Endothelial cell of umbilical vein (primary cell): ENCODE measurements around the gene KCNJ12. TPM values are rescaled to one million over a fixed set of nuclear protein-coding genes. Genes with fewer than 3 reads are reported as not detected.

Source experiments
- BruUV-seq: library from RNA; stranded (reverse); fragments of 400-500 nt; replicated peaks from 2 replicates; lab custom pipeline; 2021; lab: Mats Ljungman, UMichigan
- CTCF ChIA-PET: fragments of 300-600, 350-600 bp; sonication (Branson Sonifier 250); formaldehyde crosslinking; loops from one replicate; lab custom pipeline; 2021; ENCODE audit warnings: antibody characterized with exemption, inconsistent platforms; lab: Charles Lee
- POLR2A ChIA-PET: fragments of 300-600, 350-600 bp; sonication (Branson Sonifier 250); formaldehyde crosslinking; loops from one replicate; lab custom pipeline; 2021; ENCODE audit warnings: antibody characterized with exemption, inconsistent platforms; lab: Charles Lee
- DNase-seq: peaks from one replicate; pipeline ENCODE4 v3.0.0-alpha.2; 2011; ENCODE audit warnings: low read depth, low spot score
- FAIRE-seq: peaks from 2 replicates; lab custom pipeline; 2011; peaks lifted over from hg19 to GRCh38; lab: Jason Lieb, UNC
- H2AFZ ChIP-seq: 2 replicates; pipeline ENCODE4 v1.6.0; 2012; ENCODE audit warnings: low read depth, low read length, control low read depth, inconsistent platforms
- H3K27ac ChIP-seq: 2 replicates; pipeline ENCODE4 v1.5.1; 2011; ENCODE audit warnings: low read depth, mild to moderate bottlenecking, control low read depth, low read length, moderate library complexity; ENCODE audit not compliant: insufficient read depth
- H3K27me3 ChIP-seq, 2 experiments: 2 replicates each; pipeline versions ENCODE4 v1.6.0 to v1.6.1; 2011; ENCODE audit warnings: low read length in 2 of 2, mixed read lengths in 1 of 2; ENCODE audit not compliant: control insufficient read depth in 2 of 2, insufficient read depth in 2 of 2
- H3K36me3 ChIP-seq, 2 experiments: 2 replicates in 1 of 2; 3 replicates in 1 of 2; pipeline ENCODE4 v1.5.1; 2011; ENCODE audit warnings: low read length in 2 of 2, mild to moderate bottlenecking in 1 of 2, moderate library complexity in 1 of 2; ENCODE audit not compliant: control insufficient read depth in 2 of 2, insufficient read depth in 2 of 2; ENCODE audit errors: extremely low read depth in 1 of 2
- H3K4me1 ChIP-seq: 3 replicates; pipeline ENCODE4 v1.5.1; 2011; ENCODE audit warnings: mild to moderate bottlenecking, low read length; ENCODE audit not compliant: control insufficient read depth, insufficient read depth; ENCODE audit errors: extremely low read depth
- H3K4me2 ChIP-seq: 2 replicates; pipeline ENCODE4 v1.6.1; 2011; ENCODE audit warnings: low read length, control low read depth, mixed read lengths; ENCODE audit not compliant: insufficient read depth
- H3K4me3 ChIP-seq, 3 experiments: fragments of 200-600 bp in 1 of 3; sonication (generic), shearing (Covaris generic) in 1 of 3; replicated peaks in 1 of 3; 2 replicates each; pipeline ENCODE4 v1.5.1; 2011 to 2016; ENCODE audit warnings: control low read depth in 3 of 3, low read length in 3 of 3, mild to moderate bottlenecking in 2 of 3, inconsistent platforms in 1 of 3, low read depth in 1 of 3, moderate library complexity in 1 of 3; ENCODE audit not compliant: insufficient read depth in 1 of 3
- H3K79me2 ChIP-seq: 2 replicates; pipeline ENCODE4 v1.6.0; 2012; ENCODE audit warnings: low read length, inconsistent platforms; ENCODE audit not compliant: control insufficient read depth, insufficient read depth
- H3K9ac ChIP-seq: replicated peaks from 2 replicates; pipeline ENCODE3; 2011; ENCODE audit warnings: low read length, control low read depth; ENCODE audit not compliant: insufficient read depth; ENCODE audit errors: extremely low read depth
- H3K9me1 ChIP-seq: replicated peaks from 3 replicates; pipeline ENCODE4 v1.6.0; 2011; ENCODE audit warnings: mild to moderate bottlenecking, low read length; ENCODE audit not compliant: control insufficient read depth, insufficient read depth; ENCODE audit errors: extremely low read depth
- H3K9me3 ChIP-seq: replicated peaks from 2 replicates; pipeline ENCODE4 v1.5.1; 2012; ENCODE audit warnings: low read length, inconsistent platforms; ENCODE audit not compliant: control insufficient read depth, insufficient read depth
- H4K20me1 ChIP-seq: replicated peaks from 2 replicates; pipeline ENCODE3; 2011; ENCODE audit warnings: mild to moderate bottlenecking, low read length; ENCODE audit not compliant: control insufficient read depth, insufficient read depth; ENCODE audit errors: extremely low read depth
- EZH2 ChIP-seq: IDR thresholded peaks from 2 replicates; pipeline ENCODE4 v1.6.1; 2012; ENCODE audit warnings: borderline replicate concordance, low read depth, mild to moderate bottlenecking, moderate library complexity, low read length, inconsistent platforms; ENCODE audit not compliant: severe bottlenecking
- FOS ChIP-seq: IDR thresholded peaks from 2 replicates; pipeline ENCODE4 v1.6.1; 2011; ENCODE audit warnings: mild to moderate bottlenecking, low read length, moderate library complexity, borderline replicate concordance; ENCODE audit not compliant: insufficient read depth
- GATA2 ChIP-seq: IDR thresholded peaks from 2 replicates; pipeline ENCODE4 v1.7.0; 2011; ENCODE audit warnings: low read depth, mild to moderate bottlenecking, moderate library complexity, mixed read lengths, low read length; ENCODE audit not compliant: insufficient read length, insufficient read depth
- JUN ChIP-seq: IDR thresholded peaks from 2 replicates; pipeline ENCODE4 v1.6.1; 2011; ENCODE audit warnings: borderline replicate concordance, low read depth; ENCODE audit not compliant: insufficient read length, insufficient read depth
- MYC ChIP-seq: IDR thresholded peaks from one replicate; pipeline ENCODE4 v1.6.1; 2011; ENCODE audit warnings: mild to moderate bottlenecking, low read depth, low read length
- POLR2A ChIP-seq: IDR thresholded peaks from 2 replicates; pipeline ENCODE4 v1.6.1; 2012; ENCODE audit warnings: low read depth, mild to moderate bottlenecking, control low read depth, low read length
- POLR2AphosphoS5 ChIP-seq: IDR thresholded peaks from 2 replicates; pipeline ENCODE4 v1.6.1; 2012; ENCODE audit warnings: low read depth, mild to moderate bottlenecking, control low read depth, low read length, moderate library complexity; ENCODE audit not compliant: insufficient read depth
- dilution Hi-C: fragments of 300-500 bp; cut with MboI; formaldehyde crosslinking; loops from one replicate; pipeline ENCODE4 v1.15.0; 2019; ENCODE audit warnings: low sequenced_read_pairs; ENCODE audit not compliant: extremely low pct_ligation_motif_present
- intact Hi-C: fragments of 100-400 bp; cut with micrococcal nuclease; formaldehyde crosslinking; loops from one replicate; pipeline ENCODE4 v1.10.0; 2022
- polyA plus RNA-seq, 4 experiments: library from polyadenylated mRNA; depleted of rRNA in 3 of 4; stranded (reverse) in 3 of 4; unstranded in 1 of 4; fragments of >200 nt; gene quantifications; 2 replicates each; pipeline versions ENCODE4 v1.2.1 to v1.2.3, GENCODE V29; 2011 to 2012; ENCODE audit warnings: missing spikeins in 1 of 4
- total RNA-seq: library from RNA; stranded (reverse); gene quantifications from 2 replicates; pipeline ENCODE4 v1.2.3, GENCODE V29; 2021
- TF ChIP-seq, protein P1 (sequence below), 2 donors: IDR thresholded peaks; 1 replicate in 1 of 2; 2 replicates in 1 of 2; pipeline ENCODE4 v1.5.1; 2011; ENCODE audit warnings: low read length in 2 of 2, mild to moderate bottlenecking in 2 of 2, moderate library complexity in 2 of 2, control low read depth in 1 of 2, inconsistent platforms in 1 of 2, low read depth in 1 of 2; ENCODE audit not compliant: insufficient read depth in 1 of 2; ENCODE audit errors: extremely low read depth in 1 of 2
- TF ChIP-seq, protein P2 (sequence below): IDR thresholded peaks from 2 replicates; pipeline ENCODE4 v1.6.1; 2011; ENCODE audit not compliant: insufficient read depth, insufficient read length

KCNJ12 gene
- total and polyA plus RNA-seq, 2 donors (not counting 3 experiments of a cell fraction or from before 2014, with no cell fraction given): 0.19 to 0.44 TPM

GRCh38 chr17:21451975-21452374 is 75.8 kb downstream of the KCNJ12 start:
- H3K27ac ChIP-seq: no peak overlapping the region
- H4K20me1 ChIP-seq: no peaks in the 10 kb centered on the region
- dilution Hi-C loops: no loop called here
- POLR2A ChIA-PET: no interaction called here
- no peaks in the 10 kb centered on the region for H3K27me3 ChIP-seq
- FAIRE-seq (no peak), DNase-seq (no peak)
- H3K79me2 ChIP-seq: no peaks in the 10 kb centered on the region
- H3K4me1 ChIP-seq: peaks cover 3% of the 10 kb centered on the region
- TF ChIP-seq EZH2 (no peak), MYC (no peak), POLR2AphosphoS5 (no peak), POLR2A (no peak), GATA2 (no peak), JUN (no peak), FOS (no peak)
- TF ChIP-seq, protein P1, sequence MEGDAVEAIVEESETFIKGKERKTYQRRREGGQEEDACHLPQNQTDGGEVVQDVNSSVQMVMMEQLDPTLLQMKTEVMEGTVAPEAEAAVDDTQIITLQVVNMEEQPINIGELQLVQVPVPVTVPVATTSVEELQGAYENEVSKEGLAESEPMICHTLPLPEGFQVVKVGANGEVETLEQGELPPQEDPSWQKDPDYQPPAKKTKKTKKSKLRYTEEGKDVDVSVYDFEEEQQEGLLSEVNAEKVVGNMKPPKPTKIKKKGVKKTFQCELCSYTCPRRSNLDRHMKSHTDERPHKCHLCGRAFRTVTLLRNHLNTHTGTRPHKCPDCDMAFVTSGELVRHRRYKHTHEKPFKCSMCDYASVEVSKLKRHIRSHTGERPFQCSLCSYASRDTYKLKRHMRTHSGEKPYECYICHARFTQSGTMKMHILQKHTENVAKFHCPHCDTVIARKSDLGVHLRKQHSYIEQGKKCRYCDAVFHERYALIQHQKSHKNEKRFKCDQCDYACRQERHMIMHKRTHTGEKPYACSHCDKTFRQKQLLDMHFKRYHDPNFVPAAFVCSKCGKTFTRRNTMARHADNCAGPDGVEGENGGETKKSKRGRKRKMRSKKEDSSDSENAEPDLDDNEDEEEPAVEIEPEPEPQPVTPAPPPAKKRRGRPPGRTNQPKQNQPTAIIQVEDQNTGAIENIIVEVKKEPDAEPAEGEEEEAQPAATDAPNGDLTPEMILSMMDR (IDR thresholded peaks at IDR 0.05; ENCODE audit: extremely low read depth in 1 of 2, insufficient read depth in 1 of 2, low read depth in 1 of 2, low read length in 2 of 2): no peak
- TF ChIP-seq, protein P2, sequence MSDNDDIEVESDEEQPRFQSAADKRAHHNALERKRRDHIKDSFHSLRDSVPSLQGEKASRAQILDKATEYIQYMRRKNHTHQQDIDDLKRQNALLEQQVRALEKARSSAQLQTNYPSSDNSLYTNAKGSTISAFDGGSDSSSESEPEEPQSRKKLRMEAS: no peak
- no peaks in the 10 kb centered on the region for H3K9me3 ChIP-seq
- intact Hi-C loops: loop anchor here (1.0 kb wide), 2 partner anchors 59 to 172 kb away; no protein-coding TSS in a partner anchor
- no TSS peak for BruUV-seq
- no peaks in the 10 kb centered on the region for H3K36me3 ChIP-seq
- no peaks in the 10 kb centered on the region for H3K9me1 ChIP-seq
- CTCF ChIA-PET: interaction anchor here (0.7 to 10.9 kb wide), 4 partner anchors 58 to 352 kb away, joined by 3 to 316 read pairs (median 4); no protein-coding TSS in a partner anchor
- H3K4me2 ChIP-seq: no peak overlapping the region
- H3K4me3 ChIP-seq: no peak overlapping the region
- H2AFZ ChIP-seq: no peak overlapping the region
- no peak overlapping the region for H3K9ac ChIP-seq
